ENCODE results near the gene ZNF814. TPM values are rescaled to one million over a fixed set of nuclear protein-coding genes. Genes with fewer than 3 reads are reported as not detected.

Gene ZNF814
- 10 to 100 TPM in 3 of 6 donors, 1 to 10 TPM in 3; 7.1 to 16.8 (median 9.4) TPM for total RNA-seq

DNA sequence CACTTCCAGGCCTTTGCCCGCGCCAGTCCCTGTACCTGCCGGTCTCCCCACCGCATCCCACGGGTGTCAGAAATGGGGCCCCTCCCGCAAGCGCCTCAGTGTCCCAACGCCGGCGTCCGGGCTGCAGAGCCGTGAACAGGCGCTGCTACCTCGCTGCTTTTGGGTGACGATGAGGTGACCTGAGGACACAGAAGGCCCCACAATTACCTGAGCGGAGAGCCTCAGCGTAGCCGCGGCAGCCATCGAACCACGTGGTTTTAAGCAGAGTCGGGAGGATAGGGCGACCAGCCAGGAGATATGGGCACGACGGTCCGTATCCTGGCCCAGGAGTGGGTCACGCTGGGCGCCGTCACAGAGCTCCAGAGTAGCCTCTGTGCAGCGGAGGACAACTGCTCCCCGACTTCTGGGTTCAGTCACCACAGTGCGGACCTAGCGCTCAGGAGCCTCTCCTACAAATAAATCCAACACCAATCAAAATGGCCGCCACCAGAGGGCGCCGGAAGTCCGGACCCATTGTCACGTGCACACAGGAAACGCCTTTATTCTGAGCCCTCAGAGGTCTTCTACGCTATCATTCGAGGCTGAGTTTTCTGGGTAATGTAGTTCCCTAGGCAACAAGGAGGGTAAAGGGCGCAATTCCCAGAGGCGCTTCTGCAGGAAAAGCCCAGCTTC lies at the start of gene ZNF814:
Gene ZNF814 (minus strand): TSS at position 478 of the 672 bp plus-strand sequence. CDS start 235 bp downstream, at position 243.
- DNase-seq (peak; percentile 67 to 73), ATAC-seq (ENCODE audit: low FRiP score in 2 of 2) (peak; percentile 84 to 91)
- WGBS, 2 donors: 4 to 6% methylated on average over 26 to 38 of the region's 43 CpGs
- TF ChIP-seq EP300 (IDR thresholded peaks at IDR 0.05): no peak
- TF ChIP-seq POLR2A (IDR thresholded peaks at IDR 0.05): peak in 1 of 4 donors; percentile 25
- peak; percentile 9 to 51 for TF ChIP-seq POLR2AphosphoS5 (IDR thresholded peaks at IDR 0.05)
- TF ChIP-seq, protein P1, sequence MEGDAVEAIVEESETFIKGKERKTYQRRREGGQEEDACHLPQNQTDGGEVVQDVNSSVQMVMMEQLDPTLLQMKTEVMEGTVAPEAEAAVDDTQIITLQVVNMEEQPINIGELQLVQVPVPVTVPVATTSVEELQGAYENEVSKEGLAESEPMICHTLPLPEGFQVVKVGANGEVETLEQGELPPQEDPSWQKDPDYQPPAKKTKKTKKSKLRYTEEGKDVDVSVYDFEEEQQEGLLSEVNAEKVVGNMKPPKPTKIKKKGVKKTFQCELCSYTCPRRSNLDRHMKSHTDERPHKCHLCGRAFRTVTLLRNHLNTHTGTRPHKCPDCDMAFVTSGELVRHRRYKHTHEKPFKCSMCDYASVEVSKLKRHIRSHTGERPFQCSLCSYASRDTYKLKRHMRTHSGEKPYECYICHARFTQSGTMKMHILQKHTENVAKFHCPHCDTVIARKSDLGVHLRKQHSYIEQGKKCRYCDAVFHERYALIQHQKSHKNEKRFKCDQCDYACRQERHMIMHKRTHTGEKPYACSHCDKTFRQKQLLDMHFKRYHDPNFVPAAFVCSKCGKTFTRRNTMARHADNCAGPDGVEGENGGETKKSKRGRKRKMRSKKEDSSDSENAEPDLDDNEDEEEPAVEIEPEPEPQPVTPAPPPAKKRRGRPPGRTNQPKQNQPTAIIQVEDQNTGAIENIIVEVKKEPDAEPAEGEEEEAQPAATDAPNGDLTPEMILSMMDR (IDR thresholded peaks at IDR 0.05): peak in 4 of 6 experiments; percentile 22 to 53 (median 34)
- Histone ChIP-seq H3K27me3 (no peaks in the 10 kb centered on the region), H3K9me3 (peaks cover 0 to 12% (median 3%) of the 10 kb centered on the region in 4 donors), H3K36me3 (peaks cover 0 to 4% (median 0%) of the 10 kb centered on the region in 4 donors), H3K4me1 (peaks cover 0 to 16% (median 5%) of the 10 kb centered on the region in 4 donors), H3K4me3 (peak within 1 kb of the TSS; percentile 36 to 85 (median 52)), H3K27ac (peak within 1 kb of the TSS in 3 of 4 donors; percentile 65 to 77 (median 74))

DNA sequence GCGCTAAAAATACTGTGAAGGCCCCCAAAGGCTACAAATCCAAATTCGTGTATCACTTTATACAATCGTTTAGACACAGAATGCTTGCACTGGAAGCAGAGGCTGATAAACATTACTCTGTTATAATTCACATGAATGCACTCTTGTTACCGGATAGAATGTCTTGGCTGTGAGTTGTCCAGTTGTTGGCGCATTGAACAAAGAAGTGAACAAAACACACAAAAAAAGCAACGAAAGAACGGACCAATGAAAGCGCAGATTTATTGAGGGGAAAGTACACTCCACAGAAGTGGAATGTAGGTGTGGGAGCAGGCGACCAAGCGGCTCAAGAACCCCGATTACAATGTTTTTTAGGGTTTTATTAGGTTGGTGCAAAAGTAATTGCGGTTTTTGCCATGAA lies 46.9 kb upstream of the ZNF814 start:
- TF ChIP-seq, protein P1 (IDR thresholded peaks at IDR 0.05): no peak
- no peak for TF ChIP-seq POLR2A (IDR thresholded peaks at IDR 0.05)
- no peak for TF ChIP-seq EP300 (IDR thresholded peaks at IDR 0.05)
- no peak for TF ChIP-seq POLR2AphosphoS5 (IDR thresholded peaks at IDR 0.05)
- ATAC-seq (ENCODE audit: low FRiP score in 2 of 2): no peak
- 88 to 92% methylated on average over 12 of the region's 12 CpGs for WGBS, 2 donors
- no peak for DNase-seq
- Histone ChIP-seq H3K9me3 (peaks cover 28 to 86% (median 70%) of the 10 kb centered on the region in 4 donors), H3K4me3 (no peak overlapping the region), H3K36me3 (peaks cover 0 to 10% (median 2%) of the 10 kb centered on the region in 4 donors), H3K27ac (no peak overlapping the region), H3K27me3 (no peaks in the 10 kb centered on the region), H3K4me1 (peaks cover 0 to 9% (median 1%) of the 10 kb centered on the region in 4 donors)

DNA sequence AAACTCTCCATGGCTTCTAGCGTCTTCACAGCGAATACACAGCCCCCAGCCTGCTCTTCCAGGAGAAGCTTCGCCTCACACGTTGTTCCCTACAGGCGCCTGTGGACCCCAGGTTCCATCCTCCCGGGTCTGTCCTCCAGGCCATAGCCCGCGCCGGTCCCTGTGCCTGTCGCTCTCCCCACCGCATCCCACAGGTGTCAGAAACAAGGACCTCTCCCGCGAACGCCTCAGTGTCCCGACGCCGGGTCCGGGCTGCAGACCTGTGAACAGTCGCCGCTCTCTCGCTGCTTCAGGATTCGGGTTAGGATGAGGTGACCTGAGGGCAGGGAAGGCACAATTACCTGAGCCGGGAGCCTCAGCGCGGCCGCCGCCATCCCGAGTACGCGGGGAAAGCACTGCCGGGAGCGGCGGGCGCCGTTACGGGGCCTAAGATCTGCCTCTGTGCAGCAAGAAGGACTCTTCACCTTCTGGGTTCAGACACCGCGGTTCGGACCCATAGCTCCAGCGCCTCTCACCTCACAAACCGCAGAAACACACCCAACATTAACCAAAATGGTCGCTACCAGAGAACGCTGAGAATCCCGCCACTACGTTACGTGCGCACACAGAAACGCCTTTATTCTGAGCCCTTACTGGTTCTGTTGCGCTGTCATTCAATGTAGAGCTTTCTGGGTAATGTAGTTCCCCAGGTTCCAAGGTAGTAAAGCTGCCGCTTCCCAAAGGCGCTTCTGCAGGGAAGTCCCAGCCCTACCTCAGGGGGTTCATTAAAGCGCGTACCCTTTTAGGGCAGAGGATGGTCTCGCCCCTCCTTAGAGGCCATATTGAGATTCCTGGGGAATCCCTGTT lies 46.2 kb upstream of the ZNF814 start, which contains the start of gene ZNF418:
Gene ZNF418 (minus strand): TSS at position 583 of the 846 bp plus-strand sequence. CDS start 1,580 bp downstream, outside the sequence.
- peaks cover 0 to 6% (median 2%) of the 10 kb centered on the region in 4 donors for H3K36me3 ChIP-seq
- DNase-seq (peak; percentile 55 to 87), ATAC-seq (ENCODE audit: low FRiP score in 2 of 2) (peak; percentile 89)
- peak within 1 kb of the TSS; percentile 27 to 77 (median 63) for H3K4me3 ChIP-seq
- whole genome bisulfite sequencing, 2 donors: 10 to 16% methylated on average over 8 to 37 of the region's 54 CpGs
- TF ChIP-seq EP300 (IDR thresholded peaks at IDR 0.05): no peak
- peak in 1 of 2 donors; percentile 32 for TF ChIP-seq POLR2AphosphoS5 (IDR thresholded peaks at IDR 0.05)
- H3K27ac ChIP-seq: peak within 1 kb of the TSS; percentile 24 to 79 (median 62)
- H3K27me3 ChIP-seq: no peaks in the 10 kb centered on the region
- H3K4me1 ChIP-seq: peaks cover 0 to 9% (median 1%) of the 10 kb centered on the region in 4 donors
- H3K9me3 ChIP-seq: peaks cover 23 to 93% (median 70%) of the 10 kb centered on the region in 4 donors

GRCh38 chr19:57927587-57927986 lies 38.8 kb upstream of the ZNF814 start:
- DNase-seq (no peak), ATAC-seq (ENCODE audit: low FRiP score in 2 of 2) (no peak)
- 98% methylated on average over 4 of the region's 4 CpGs for WGBS, 2 donors
- H3K36me3 ChIP-seq: peaks cover 0 to 26% (median 19%) of the 10 kb centered on the region in 4 donors
- no peak for TF ChIP-seq EP300 (IDR thresholded peaks at IDR 0.05)
- TF ChIP-seq POLR2A (IDR thresholded peaks at IDR 0.05): no peak
- TF ChIP-seq, protein P1 (IDR thresholded peaks at IDR 0.05): no peak
- TF ChIP-seq POLR2AphosphoS5 (IDR thresholded peaks at IDR 0.05): no peak
- H3K4me1 ChIP-seq: no peaks in the 10 kb centered on the region
- no peak overlapping the region for H3K4me3 ChIP-seq
- no peak overlapping the region for H3K27ac ChIP-seq
- H3K9me3 ChIP-seq: peaks cover 9 to 85% (median 76%) of the 10 kb centered on the region in 4 donors
- no peaks in the 10 kb centered on the region for H3K27me3 ChIP-seq
